Activated CD8-positive, alpha-beta memory T cell treated with anti-CD3 and anti-CD28 coated beads for 48 hours (primary cell): Measurements from ENCODE around the gene RRM1.
"Not testable (repeated sequence)": the region's sequence is repeated elsewhere in the genome, so short reads cannot be mapped to it uniquely, and the experiment has no call there.

Experiments used
- DNase-seq, 3 experiments: peaks; one replicate each; pipeline ENCODE4 v3.0.0-alpha.2; 2020; ENCODE audit warnings: low read depth in 2 of 3, low spot score in 2 of 3

Gene RRM1

DNA sequence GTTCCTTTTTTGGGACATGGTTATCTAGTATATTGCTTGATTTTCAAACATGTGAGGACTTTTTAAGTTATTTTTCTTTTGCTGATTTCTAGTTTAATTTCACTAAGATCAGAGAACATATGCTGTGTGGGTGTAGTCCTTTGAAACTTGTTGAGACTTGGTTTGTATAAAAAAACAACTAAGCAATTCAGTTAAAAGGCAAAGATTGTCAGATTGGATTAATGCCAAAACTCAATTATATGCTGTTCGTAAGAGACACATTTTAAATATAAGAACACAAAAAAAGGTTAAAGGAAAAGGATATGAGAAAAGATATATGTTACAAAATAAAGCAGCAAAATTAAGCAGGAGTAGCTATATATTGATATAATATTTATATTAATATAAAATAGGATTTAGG is 17.8 kb upstream of the RRM1 start:
- no peak for DNase-seq

- no peak for DNase-seq
Observed at GRCh38 chr11:4083198-4083597, 11.4 kb upstream of the RRM1 start.

DNA sequence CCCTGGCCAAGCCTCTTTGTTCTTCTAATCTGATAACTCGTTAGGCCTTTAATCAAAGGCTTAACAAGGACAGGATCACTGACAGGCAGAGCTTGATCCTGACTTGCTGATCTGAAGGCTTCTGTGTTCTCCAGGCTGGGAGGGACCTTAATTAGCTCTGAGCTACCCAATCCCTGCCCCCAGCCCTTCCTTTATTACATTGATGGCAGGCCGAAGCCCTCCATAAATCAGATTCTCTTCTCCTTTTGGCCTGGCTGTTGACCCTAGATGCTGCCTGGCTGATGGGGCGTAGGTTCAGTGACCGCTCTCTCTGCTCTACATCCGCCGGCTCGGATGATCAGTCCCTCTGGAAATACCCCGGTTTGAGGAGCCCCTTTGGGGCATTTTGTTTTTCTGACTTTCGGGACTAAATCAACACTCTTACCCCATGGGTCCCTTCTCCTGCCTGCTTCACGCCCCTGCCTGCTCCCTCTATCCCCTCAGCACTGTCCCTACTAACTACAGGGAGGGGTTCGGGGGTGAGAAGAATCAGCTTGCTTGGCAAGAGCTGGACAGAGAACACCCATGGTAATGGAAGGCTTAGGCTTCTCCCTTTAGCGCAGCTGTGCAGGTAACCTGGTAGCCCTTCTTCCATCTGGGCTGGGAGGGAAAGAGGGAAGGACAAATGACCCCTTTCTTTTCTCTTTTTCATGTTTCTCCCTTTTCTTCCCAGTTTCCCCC is 10.0 kb upstream of the RRM1 start:
- no peak for DNase-seq

GRCh38 chr11:4085575-4085974 is 9.0 kb upstream of the RRM1 start:
- DNase-seq, result no peak

- no peak for DNase-seq
Observed at GRCh38 chr11:4086575-4087353, 7.8 kb upstream of the RRM1 start.

DNA sequence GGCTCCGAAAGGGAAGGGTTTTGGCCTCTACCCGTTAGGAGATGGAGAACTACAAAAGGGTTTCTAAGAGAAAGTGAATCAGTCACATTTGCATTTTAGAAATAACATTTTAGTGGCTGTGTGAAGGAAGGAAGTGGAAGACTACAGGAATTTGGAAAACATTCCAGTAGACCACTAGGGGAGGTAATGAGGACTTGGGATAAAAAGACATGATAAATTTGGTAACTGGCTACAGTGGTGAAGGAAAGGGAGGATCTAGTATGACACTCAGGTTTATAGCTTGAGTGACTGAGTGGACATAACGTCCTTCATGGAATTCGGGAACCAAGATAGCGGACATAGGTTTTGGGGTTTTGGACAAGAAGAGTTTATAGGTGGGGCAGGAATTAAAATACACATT is 7.0 kb upstream of the RRM1 start:
- DNase-seq, result no peak

DNA sequence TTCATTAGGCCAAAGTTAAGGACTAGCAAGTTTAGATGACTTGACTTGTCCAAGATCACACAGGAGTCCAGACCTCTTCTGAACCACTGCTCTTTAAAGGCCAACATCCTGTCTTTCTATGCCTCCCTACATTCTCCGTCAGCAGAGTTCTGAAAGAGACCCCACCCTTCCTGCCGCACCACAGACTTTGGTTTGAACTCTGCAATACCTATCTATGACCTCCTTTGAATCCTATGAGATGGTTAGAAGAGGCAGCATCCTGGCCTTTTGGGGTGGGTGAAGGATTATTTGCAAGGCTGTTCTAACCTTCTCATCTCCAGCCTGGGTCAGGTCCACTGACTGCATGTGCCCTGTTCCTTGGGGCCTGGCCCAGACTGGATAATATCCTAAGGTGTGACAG is 4.3 kb upstream of the RRM1 start:
- DNase-seq, result no peak

GRCh38 chr11:4092026-4092425 is 2.6 kb upstream of the RRM1 start:
- no peak for DNase-seq

GRCh38 chr11:4093519-4094347 is 866 bp upstream of the RRM1 start:
- DNase-seq, result no peak

DNA sequence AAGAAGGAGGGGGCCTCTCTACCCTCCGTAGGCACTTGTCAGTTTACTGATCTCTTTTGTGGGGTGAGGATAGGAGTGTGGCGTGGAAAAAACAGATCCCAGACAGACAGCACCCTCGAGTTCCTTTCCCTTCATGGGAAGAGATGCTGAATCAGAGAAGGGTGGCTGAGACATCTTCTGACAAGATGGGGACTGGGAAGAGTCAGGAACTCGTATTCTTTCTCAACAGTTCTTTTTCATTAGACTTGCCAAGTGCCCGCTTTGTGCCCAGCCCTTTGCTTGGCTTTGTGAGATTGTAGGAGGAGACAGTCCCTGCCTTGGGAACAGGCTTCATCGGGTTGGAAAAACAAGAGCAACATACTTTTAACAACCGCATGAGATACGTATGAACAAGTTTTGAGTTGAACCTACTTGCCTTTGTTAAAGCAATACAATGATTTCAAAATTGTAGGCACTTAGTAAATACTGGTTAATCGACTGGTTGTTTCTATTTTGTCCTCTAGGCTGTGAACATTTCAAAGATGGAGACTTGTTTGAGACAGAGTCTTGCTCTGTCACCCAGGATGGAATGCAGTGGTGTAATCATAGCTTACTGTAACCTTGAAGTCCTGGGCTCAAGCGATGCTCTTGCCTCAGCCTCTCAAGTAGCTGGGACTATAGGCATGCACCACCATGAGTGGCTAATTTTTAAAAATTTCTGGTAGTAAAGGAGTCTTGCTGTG is 1.1 kb downstream of the RRM1 start:
- no peak for DNase-seq

DNA sequence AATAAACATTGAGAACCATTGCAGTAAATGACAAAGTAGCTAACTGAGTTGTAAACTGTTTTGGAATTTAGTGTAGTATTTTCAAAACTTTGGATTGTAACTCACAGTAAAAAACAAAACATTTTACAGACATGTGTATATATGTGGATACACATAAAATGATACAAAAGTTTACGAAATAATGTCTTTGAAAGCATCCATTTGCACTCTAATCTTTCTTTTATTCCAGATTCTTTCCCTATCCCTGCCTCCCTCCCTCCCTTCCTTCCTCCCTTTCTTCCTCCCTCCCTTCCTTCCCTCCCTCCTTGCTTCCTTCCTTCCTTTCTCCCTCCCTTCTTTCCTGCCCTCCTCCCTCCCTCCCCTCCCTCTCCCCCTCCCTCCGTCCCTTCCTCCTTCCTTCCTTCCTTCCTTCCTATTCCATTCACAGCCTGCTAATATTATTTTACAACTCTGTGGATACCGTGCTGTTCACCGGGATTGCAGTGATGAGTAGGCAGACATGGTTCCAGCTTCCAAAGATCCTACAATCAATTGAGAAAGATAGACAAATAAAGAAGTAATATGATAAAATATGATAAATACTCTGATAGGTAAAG is 3.5 kb downstream of the RRM1 start:
- DNase-seq, result no peak

GRCh38 chr11:4102711-4103110 is 8.1 kb downstream of the RRM1 start:
- DNase-seq, result no peak

DNA sequence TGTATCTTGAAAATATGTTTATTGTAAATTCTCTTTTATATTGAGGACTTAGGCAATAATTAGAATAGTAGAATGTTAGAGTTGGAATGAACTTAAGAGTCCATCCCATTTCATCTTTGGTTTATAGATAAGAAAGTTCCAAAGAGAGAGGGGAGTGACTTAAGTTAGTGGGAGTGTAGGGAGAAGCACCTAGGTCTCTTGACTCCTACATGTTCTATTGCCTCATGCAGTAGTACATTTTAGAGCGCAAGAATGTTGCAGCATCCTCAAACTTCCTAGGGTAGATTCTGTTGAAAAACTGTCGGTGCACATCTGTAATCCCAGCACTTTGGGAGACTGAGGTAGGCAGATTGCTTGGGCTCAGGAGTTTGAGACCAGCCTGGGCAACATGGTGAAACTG is 8.7 kb downstream of the RRM1 start:
- no peak for DNase-seq

- DNase-seq, result no peak
Observed at GRCh38 chr11:4105916-4106315, 11.3 kb downstream of the RRM1 start.

DNA sequence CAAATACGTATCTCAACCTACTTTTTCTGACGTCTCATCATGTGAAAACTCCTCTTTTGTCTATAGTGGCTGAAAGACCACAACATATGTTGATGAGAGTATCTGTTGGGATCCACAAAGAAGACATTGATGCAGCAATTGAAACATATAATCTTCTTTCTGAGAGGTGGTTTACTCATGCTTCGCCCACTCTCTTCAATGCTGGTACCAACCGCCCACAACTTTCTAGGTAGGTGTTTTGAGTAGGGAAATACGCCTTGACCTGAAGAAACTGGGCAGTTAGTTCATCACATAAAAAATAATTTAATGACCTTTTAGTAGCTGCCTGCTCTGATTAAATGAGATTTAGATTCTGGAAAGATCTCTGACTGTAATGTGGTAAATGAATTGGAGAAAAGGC is 17.2 kb downstream of the RRM1 start:
- DNase-seq, result no peak

GRCh38 chr11:4115128-4115527 is 20.5 kb downstream of the RRM1 start:
- DNase-seq, result no peak

- DNase-seq, result no peak
Observed at GRCh38 chr11:4118107-4118506, 23.5 kb downstream of the RRM1 start.

DNA sequence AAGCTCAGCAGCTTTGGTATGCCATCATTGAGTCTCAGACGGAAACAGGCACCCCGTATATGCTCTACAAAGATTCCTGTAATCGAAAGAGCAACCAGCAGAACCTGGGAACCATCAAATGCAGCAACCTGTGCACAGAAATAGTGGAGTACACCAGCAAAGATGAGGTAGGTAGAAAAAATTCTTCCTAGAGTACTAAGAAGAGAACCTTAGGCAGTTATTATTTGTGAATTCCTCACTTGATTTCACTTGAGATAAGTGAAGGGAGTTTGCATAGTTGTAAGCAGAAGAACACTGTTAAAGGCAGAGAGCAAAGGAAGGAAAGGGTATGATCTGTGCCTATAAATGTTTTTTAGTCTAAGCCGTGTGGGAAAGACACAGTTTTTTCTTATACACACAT is 28.6 kb downstream of the RRM1 start:
- no peak for DNase-seq

DNA sequence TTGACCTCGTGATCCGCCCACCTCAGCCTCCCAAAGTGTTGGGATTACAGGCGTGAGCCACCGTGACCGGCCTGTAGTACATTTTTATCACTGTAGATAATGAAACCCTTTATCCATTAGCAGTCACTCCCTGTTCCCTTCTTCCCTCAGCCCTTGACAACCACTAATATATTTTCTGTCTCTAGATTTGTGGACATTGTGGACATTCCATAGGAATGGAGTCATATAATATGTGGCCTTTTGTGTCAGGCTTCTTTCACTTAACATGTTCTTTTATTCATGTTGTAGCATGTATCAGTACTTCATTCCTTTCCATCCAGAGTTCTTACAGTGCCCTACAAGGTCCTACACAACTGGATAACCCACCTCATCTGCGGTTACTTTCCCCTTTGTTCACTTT is 30.5 kb downstream of the RRM1 start:
- DNase-seq, result no peak

- DNase-seq, result no peak
Observed at GRCh38 chr11:4127357-4127756, 32.8 kb downstream of the RRM1 start.

DNA sequence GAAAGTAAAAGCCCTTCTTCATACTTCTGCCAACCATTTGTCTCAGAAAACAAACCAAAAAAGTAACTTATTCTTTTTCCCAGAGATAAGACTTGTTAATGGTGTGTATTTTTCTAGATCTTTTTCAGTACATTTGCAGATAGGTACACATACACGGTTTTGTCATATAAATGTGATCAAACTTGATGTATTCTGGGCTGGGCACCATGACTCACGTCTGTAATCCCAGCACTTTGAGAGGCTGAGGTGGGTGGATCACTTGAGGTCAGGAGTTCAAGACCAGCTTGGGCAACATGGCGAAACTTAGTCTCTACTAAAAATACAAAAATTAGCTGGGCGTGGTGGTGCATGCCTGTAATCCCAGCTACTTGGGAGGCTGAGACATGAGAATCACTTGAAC is 35.6 kb downstream of the RRM1 start:
- DNase-seq, result not testable (repeated sequence)
